Occipital lobe (tissue), 1 donor: Measurements from ENCODE around the gene BMAL1. TPM values are rescaled to one million over a fixed set of nuclear protein-coding genes. Genes with fewer than 3 reads are reported as not detected.

Source experiments
- total RNA-seq: library from RNA; depleted of rRNA; stranded (reverse); fragments of >200 nt; gene quantifications from one replicate; pipeline ENCODE4 v1.2.3, GENCODE V29; 2014

The BMAL1 gene
- total RNA-seq, 1 donor from 2014 or later: 35.9 TPM

Other genes starting within 250 kb of the BMAL1 start
- gene BTBD10, start 185.4 kb downstream of the BMAL1 start, total RNA-seq: 205 TPM
- not detected for gene PTH, start 218.2 kb downstream of the BMAL1 start, total RNA-seq